ENCODE measurements around the gene KCNB1.
"Not testable (repeated sequence)": the region's sequence is repeated elsewhere in the genome, so short reads cannot be mapped to it uniquely, and the experiment has no call there.

Gene KCNB1

GRCh38 chr20:49346682-49347081, 135.8 kb downstream of the KCNB1 start:
- DNase-seq: no peak

GRCh38 chr20:49345524-49345923, 136.9 kb downstream of the KCNB1 start:
- no peak for DNase-seq

GRCh38 chr20:49344975-49345374, 137.5 kb downstream of the KCNB1 start:
- DNase-seq: no peak

DNA sequence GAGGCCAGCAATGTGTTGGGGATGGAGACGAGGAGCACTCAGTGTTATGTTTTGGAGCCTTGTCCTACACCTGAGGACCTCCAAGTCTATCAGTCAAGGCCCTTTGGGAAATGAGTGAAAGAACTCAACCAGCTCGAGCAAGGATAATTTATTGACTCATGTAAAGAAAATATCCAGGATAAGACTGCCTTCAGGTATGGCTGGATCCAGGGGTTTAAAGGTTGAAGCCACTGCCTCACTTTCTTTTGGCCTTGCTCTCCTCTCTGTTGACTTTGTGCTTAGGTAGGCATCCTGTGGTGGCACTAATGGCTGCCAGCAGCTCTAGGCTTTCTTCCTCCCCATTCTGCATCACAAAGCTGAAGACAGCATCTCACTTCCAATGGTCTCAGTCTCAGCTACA, 138.3 kb downstream of the KCNB1 start:
- no peak for DNase-seq

DNA sequence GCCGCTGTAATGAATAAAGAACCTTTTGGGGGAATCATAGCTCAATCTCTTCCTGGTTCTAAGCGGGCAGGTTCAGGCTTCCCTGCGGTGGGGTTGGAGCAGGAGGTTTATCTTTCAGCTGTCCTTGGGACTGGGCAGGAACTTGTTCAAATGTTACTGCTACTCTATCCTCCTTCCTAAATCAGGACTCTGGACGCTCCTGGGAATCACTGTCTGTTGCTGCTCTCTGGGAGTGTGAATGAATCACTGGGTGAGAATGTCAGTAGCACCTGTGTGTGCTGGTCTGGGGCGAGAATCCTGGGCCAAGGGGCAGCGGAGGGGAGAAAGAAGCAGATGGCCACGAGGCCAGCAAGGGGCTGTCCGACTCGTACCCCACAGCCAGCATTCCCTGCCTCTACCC, 139.2 kb downstream of the KCNB1 start:
- DNase-seq: no peak

- DNase-seq: no peak
Observed at GRCh38 chr20:49340161-49340966, 142.1 kb downstream of the KCNB1 start.

DNA sequence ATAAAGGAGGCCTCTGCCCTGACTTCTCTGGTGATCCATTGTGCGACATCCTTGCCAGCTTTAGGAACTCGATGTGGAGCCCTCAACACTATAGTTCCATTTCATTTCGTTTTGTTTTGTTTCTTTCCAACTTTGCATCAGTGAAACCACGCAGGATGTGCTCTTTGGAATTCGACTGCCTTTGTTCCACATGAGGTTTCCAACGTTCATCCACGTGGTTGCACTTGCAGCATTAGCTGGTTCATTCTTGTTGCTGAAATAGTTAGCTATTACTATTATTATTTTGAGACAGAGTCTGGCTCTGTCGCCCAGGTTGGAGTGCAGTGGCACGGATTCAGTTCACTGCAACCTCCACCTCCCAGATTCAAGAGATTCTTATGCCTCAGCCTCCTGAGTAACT, 143.3 kb downstream of the KCNB1 start:
- no peak for DNase-seq

- no peak for DNase-seq
Observed at GRCh38 chr20:49338061-49338460, 144.4 kb downstream of the KCNB1 start.

- no peak for DNase-seq
Observed at GRCh38 chr20:49337357-49337756, 145.1 kb downstream of the KCNB1 start.

- DNase-seq: no peak
Observed at GRCh38 chr20:49336786-49337185, 145.7 kb downstream of the KCNB1 start.

DNA sequence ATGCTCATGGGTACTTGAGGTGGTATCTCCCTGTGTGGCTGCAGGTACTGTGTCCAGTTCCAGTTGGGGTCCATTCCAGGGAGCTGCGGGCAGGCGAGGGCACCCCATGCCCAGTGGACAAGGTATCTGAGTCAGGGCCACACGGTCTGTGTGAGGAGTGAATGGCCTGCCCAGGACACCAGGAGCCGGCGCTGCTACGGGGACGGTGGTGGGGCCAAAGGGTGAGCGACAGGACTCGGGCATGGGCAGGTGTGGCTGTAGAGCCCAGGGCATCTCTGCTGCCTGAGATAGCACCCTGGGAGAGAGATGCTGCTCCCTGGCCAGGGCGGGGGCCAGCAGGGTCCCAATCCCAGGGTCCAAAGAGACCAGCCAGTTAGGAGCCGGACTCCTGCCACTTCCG, 147.0 kb downstream of the KCNB1 start:
- DNase-seq: no peak

DNA sequence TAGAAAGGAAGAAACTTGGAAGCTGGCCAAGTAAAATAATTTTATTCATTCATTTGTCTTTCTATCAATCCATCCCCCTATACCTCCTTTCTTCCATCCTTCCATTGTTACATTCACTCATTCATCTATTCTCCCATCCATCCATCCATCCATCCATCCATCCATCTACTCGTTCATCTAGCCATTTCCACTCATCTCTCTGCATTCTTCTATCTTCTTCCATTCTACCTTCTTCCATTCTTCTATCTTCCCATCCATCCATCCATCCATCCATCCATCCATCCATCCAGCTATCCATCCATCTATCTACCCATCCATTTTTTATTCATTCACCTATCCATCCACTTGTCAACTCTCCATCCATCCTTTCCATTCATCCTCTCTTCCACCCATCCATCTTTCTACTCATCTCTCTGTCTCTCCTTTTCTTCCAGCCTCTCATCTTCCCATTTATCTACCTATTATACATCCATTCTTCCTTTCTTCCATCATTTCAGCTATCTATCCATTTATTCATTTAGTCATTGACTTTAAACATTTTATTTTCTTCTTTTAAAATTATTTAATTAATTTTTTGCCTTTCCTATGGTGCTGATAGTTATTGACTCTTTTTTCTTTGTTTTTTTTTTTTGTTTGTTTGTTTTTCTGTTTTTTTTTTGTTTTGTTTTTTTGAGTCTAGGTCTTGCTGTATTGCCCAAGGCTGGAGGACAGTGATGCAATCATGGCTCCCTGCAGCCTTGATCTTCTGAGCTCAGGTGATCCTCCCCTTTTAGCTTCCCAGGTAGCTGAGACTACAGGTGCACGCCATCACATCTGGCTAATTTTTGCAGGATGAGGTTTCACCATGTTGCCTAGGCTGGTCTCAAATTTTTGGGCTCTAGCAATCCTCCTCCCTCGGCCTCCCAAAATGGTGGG, 151.5 kb downstream of the KCNB1 start:
- no peak for DNase-seq

- no peak for DNase-seq
Observed at GRCh38 chr20:49328790-49329189, 153.7 kb downstream of the KCNB1 start.

DNA sequence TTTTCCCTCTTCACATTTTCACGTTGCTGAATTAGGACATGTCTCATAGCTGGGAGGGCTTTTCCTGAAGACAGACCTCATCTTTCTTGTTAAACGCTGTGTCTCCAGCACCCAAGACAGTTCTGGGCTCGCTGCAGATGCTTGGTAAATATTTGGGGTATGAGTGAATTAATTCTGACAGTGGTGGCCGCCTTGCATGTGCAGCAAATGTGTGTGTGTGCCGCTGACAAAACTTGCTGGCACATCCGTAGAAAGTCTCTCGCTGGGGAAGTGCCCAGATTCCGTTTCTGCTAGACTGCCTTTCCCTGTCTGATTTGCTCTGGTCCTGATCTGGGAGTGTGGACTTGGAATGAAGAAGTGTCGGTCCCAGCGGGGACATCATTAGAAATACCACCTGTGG, 156.4 kb downstream of the KCNB1 start:
- DNase-seq: no peak

DNA sequence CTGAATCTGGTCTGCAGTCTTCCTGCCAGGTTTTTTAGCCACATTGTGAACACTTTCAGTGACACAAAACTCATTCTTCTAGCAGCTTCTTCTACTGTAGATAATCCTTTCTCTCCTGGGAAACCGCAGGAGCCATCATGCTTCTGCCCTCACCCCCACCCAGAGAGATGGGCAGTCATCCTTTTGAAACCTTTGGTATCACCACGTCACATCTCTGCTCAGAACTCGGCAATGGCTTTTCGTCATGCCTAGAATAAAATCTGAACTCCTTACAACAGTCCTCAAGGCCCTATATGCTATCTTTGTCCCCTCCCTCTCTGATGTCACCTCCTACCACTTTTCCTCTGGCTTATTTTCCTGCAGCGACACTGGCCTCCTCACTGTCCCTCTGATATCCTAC, 158.2 kb downstream of the KCNB1 start:
- no peak for DNase-seq

DNA sequence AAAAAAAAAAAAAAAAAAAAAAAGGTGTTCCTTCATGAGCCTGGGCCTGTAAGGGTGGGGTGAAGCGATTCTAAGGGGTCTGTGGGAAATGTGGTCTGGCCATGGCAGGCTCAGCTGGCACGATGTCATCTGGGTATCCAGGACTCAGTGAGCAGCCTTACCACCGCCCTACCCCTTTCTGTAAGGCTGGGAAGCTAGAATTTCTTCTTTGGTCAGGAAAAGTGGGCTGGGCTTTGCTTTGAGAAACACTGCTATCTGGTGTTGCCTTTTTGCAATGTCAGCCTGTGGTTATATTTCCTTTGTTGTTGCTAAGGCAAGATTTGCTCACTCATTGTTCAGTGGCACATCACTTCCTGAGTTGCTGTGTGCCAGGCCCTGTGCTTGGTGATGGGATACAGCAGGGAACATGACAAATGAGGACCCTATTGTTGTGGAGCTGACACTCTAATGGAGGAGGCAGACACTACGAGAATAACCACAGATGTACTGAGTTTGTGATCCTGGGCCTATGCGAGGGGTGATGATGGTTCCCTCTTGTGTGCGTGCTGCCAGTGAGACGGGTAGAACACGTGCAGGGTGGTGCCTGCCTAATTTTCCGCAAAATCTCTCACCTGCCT, 158.7 kb downstream of the KCNB1 start:
- peak; percentile 18 for DNase-seq

- DNase-seq: no peak
Observed at GRCh38 chr20:49320460-49320859, 162.0 kb downstream of the KCNB1 start.

- no peak for DNase-seq
Observed at GRCh38 chr20:49319208-49319809, 163.2 kb downstream of the KCNB1 start.

DNA sequence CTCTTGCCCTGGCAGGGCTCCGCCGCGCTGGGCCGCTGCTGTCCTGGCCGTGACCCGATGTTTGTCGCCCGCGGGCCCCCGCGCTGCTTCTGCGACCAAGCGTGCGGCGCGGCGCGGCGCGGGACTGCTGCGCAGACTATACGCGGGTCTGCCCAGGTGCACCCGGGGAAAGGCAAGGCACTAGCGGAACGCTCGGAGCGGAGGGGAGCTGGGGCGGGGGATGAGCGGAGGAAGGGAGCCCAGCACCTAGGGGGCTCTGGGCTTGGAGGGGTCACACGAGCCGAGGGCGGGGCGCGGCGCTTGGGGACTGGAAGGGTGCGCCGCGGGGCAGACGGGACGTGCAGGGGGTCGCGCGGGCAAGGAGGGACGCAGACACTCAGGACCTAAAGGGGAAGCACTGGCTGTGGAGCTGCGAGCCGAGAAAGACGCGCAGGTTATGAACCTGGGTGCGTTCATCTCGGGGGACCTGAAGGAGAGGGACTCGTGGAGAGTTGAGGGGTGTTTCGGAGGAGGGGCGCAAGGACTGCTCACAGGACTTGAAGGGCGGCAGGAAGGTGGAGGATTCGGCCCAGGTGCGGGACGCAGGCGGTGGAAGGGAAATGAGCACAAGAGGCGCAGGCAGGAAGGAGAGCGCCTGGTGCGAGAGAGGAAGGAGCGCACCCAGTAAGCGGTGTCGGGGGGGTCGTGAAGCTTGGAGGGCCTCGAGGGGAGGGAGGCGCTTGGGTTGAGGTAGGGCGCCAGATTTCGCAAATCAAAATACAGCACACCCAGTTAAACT, 163.8 kb downstream of the KCNB1 start:
- peak; percentile 13 for DNase-seq

GRCh38 chr20:49318091-49318429, 164.4 kb downstream of the KCNB1 start:
- DNase-seq: no peak

- DNase-seq: no peak
Observed at GRCh38 chr20:49316704-49317103, 165.8 kb downstream of the KCNB1 start.

- no peak for DNase-seq
Observed at GRCh38 chr20:49315580-49315979, 166.9 kb downstream of the KCNB1 start.

- not testable (repeated sequence) for DNase-seq
Observed at GRCh38 chr20:49314052-49314451, 168.4 kb downstream of the KCNB1 start.
